Hepatocyte (in vitro differentiated cells): ENCODE measurements around the gene INTS3. TPM values are rescaled to one million over a fixed set of nuclear protein-coding genes. Genes with fewer than 3 reads are reported as not detected.

Experiments used
- DNase-seq: peaks from one replicate; pipeline ENCODE4 v3.0.0-alpha.2; 2016; ENCODE audit warnings: low spot score
- H2AFZ ChIP-seq: fragments of 200-600 bp; sonication (generic); 2 replicates; pipeline ENCODE4 v1.6.0; 2016; ENCODE audit warnings: antibody characterized with exemption, mild to moderate bottlenecking
- H3K27ac ChIP-seq: fragments of 200-600 bp; sonication (generic); 2 replicates; pipeline ENCODE4 v1.5.1; 2016; ENCODE audit warnings: mild to moderate bottlenecking
- H3K27me3 ChIP-seq: fragments of 200-600 bp; sonication (generic); 2 replicates; pipeline ENCODE4 v1.6.1; 2016
- H3K36me3 ChIP-seq: fragments of 200-600 bp; sonication (generic); replicated peaks from 2 replicates; pipeline ENCODE4 v1.5.1; 2016; ENCODE audit warnings: low read depth; ENCODE audit not compliant: insufficient read depth
- H3K4me1 ChIP-seq: fragments of 200-600 bp; sonication (generic); 2 replicates; pipeline ENCODE4 v1.5.1; 2016; ENCODE audit warnings: mild to moderate bottlenecking, moderate library complexity; ENCODE audit not compliant: insufficient read depth
- H3K4me2 ChIP-seq: fragments of 200-600 bp; sonication (generic); 2 replicates; pipeline ENCODE4 v1.6.0; 2016
- H3K4me3 ChIP-seq: fragments of 200-600 bp; sonication (generic); 2 replicates; pipeline ENCODE4 v1.5.1; 2016; ENCODE audit warnings: mild to moderate bottlenecking
- H3K79me2 ChIP-seq: fragments of 200-600 bp; sonication (generic); 2 replicates; pipeline ENCODE4 v1.6.0; 2017; ENCODE audit warnings: mild to moderate bottlenecking
- H3K9me2 ChIP-seq: fragments of 200-600 bp; sonication (generic); replicated peaks from 2 replicates; pipeline ENCODE4 v1.6.0; 2017; ENCODE audit warnings: mild to moderate bottlenecking; ENCODE audit not compliant: insufficient read depth
- H3K9me3 ChIP-seq: fragments of 200-600 bp; sonication (generic); 2 replicates; pipeline ENCODE4 v1.5.1; 2016; ENCODE audit warnings: low read depth, mild to moderate bottlenecking
- H4K20me1 ChIP-seq: fragments of 200-600 bp; sonication (generic); 2 replicates; pipeline ENCODE4 v1.6.0; 2016; ENCODE audit warnings: mild to moderate bottlenecking; ENCODE audit not compliant: insufficient read depth, poor library complexity, severe bottlenecking
- CTCF ChIP-seq: fragments of 200-600 bp; sonication (generic); IDR thresholded peaks from 2 replicates; pipeline ENCODE4 v1.5.1; 2016; ENCODE audit warnings: antibody characterized with exemption, mild to moderate bottlenecking; ENCODE audit not compliant: poor library complexity
- EZH2 ChIP-seq: fragments of 200-600 bp; sonication (generic); IDR thresholded peaks from 2 replicates; pipeline ENCODE4 v1.6.1; 2016; ENCODE audit warnings: antibody characterized with exemption, mild to moderate bottlenecking, borderline replicate concordance
- EZH2phosphoT487 ChIP-seq: fragments of 200-600 bp; sonication (generic); IDR thresholded peaks from one replicate; pipeline ENCODE4 v1.6.1; 2018; ENCODE audit warnings: antibody characterized with exemption, mild to moderate bottlenecking, low read depth, moderate library complexity; ENCODE audit not compliant: unreplicated experiment, severe bottlenecking
- WGBS: methylation state at CpG from one replicate; pipeline ENCODE4 v1.1.6; 2016; ENCODE audit warnings: low lambda C conversion rate; ENCODE audit errors: missing lambda C conversion rate; 5-methylcytosine and 5-hydroxymethylcytosine counted together
- polyA plus RNA-seq: library from polyadenylated mRNA; unstranded; fragments of >200 nt; fragmentation: Nextera tagmentation; extraction: Ambion mirVana; gene quantifications from 2 replicates; pipeline ENCODE4 v1.2.1, GENCODE V29; 2016
- total RNA-seq: library from RNA; depleted of rRNA; stranded (reverse); fragments of >200 nt; gene quantifications from 2 replicates; pipeline ENCODE4 v1.2.3, GENCODE V29; 2014

Gene INTS3
- total and polyA plus RNA-seq, 2 experiments from 2014 or later = 37.1 to 42.3 TPM

- Histone ChIP-seq H3K4me3 (no peak overlapping the region), H3K4me1 (no peaks in the 10 kb centered on the region), H3K9me2 (no peaks in the 10 kb centered on the region), H3K27me3 (no peaks in the 10 kb centered on the region), H3K79me2 (no peaks in the 10 kb centered on the region), H3K27ac (no peak overlapping the region), H3K4me2 (no peak overlapping the region), H3K36me3 (no peaks in the 10 kb centered on the region), H4K20me1 (no peaks in the 10 kb centered on the region), H2AFZ (no peak overlapping the region), H3K9me3 (no peaks in the 10 kb centered on the region)
- 63% methylated on average over 26 of the region's 26 CpGs for WGBS
- DNase-seq = peak; percentile 88
- TF ChIP-seq EZH2phosphoT487 (no peak), EZH2 (no peak), CTCF (peak; percentile 75)
Measured at GRCh38 chr1:153796786-153797659, 69.2 kb downstream of the INTS3 start.

- H3K9me2 ChIP-seq = no peaks in the 10 kb centered on the region
- H3K9me3 ChIP-seq = no peaks in the 10 kb centered on the region
- no peak overlapping the region for H3K4me3 ChIP-seq
- H3K27me3 ChIP-seq = no peaks in the 10 kb centered on the region
- H3K4me1 ChIP-seq = no peaks in the 10 kb centered on the region
- TF ChIP-seq EZH2 (no peak), CTCF (no peak), EZH2phosphoT487 (no peak)
- no peak for DNase-seq
- H3K4me2 ChIP-seq = no peak overlapping the region
- 89% methylated on average over 3 of the region's 3 CpGs for WGBS
- no peak overlapping the region for H3K27ac ChIP-seq
- no peaks in the 10 kb centered on the region for H4K20me1 ChIP-seq
- H2AFZ ChIP-seq = no peak overlapping the region
- no peaks in the 10 kb centered on the region for H3K36me3 ChIP-seq
- H3K79me2 ChIP-seq = no peaks in the 10 kb centered on the region
Measured at GRCh38 chr1:153798468-153798780, 70.6 kb downstream of the INTS3 start.

- 90% methylated on average over 4 of the region's 4 CpGs for WGBS
- Histone ChIP-seq H4K20me1 (no peaks in the 10 kb centered on the region), H3K36me3 (no peaks in the 10 kb centered on the region), H2AFZ (no peak overlapping the region), H3K4me1 (no peaks in the 10 kb centered on the region), H3K27ac (no peak overlapping the region), H3K4me2 (no peak overlapping the region), H3K4me3 (no peak overlapping the region), H3K27me3 (no peaks in the 10 kb centered on the region), H3K9me3 (no peaks in the 10 kb centered on the region), H3K9me2 (no peaks in the 10 kb centered on the region), H3K79me2 (no peaks in the 10 kb centered on the region)
- TF ChIP-seq EZH2 = no peak
- TF ChIP-seq EZH2phosphoT487 = no peak
- DNase-seq = no peak
Measured at GRCh38 chr1:153799016-153799415, 71.2 kb downstream of the INTS3 start.

GRCh38 chr1:153799566-153800465 lies 72.0 kb downstream of the INTS3 start:
- TF ChIP-seq CTCF = no peak
- no peak for TF ChIP-seq EZH2
- TF ChIP-seq EZH2phosphoT487 = no peak
- H3K4me3 ChIP-seq = no peak overlapping the region
- H3K36me3 ChIP-seq = no peaks in the 10 kb centered on the region
- no peak overlapping the region for H3K27ac ChIP-seq
- H3K27me3 ChIP-seq = no peaks in the 10 kb centered on the region
- WGBS = 96% methylated on average over 27 of the region's 27 CpGs
- H3K79me2 ChIP-seq = no peaks in the 10 kb centered on the region
- H4K20me1 ChIP-seq = no peaks in the 10 kb centered on the region
- no peaks in the 10 kb centered on the region for H3K9me3 ChIP-seq
- no peaks in the 10 kb centered on the region for H3K9me2 ChIP-seq
- DNase-seq = no peak
- no peak overlapping the region for H2AFZ ChIP-seq
- H3K4me2 ChIP-seq = no peak overlapping the region
- H3K4me1 ChIP-seq = no peaks in the 10 kb centered on the region
